Stimulated activated naive CD4-positive, alpha-beta T cell treated with Interleukin-2 at 50 U/mL for 16 hours (primary cell): ENCODE data around the gene C6orf15.

ENCODE experiments used
- DNase-seq: peaks from one replicate; lab custom pipeline; 2025; lab: John Stamatoyannopoulos, UW

C6orf15 gene

GRCh38 chr6:31107052-31107451 is 5.3 kb downstream of the C6orf15 start:
- DNase-seq, result no peak

GRCh38 chr6:31103136-31103535 is 9.2 kb downstream of the C6orf15 start:
- DNase-seq, result no peak

- DNase-seq, result no peak
Measured at GRCh38 chr6:31098449-31098938, 13.9 kb downstream of the C6orf15 start.

GRCh38 chr6:31096656-31097055 is 15.7 kb downstream of the C6orf15 start:
- DNase-seq, result no peak

- no peak for DNase-seq
Measured at GRCh38 chr6:31096215-31096614, 16.2 kb downstream of the C6orf15 start.

GRCh38 chr6:31094389-31094881 is 17.9 kb downstream of the C6orf15 start:
- no peak for DNase-seq

GRCh38 chr6:31092769-31093505 is 19.4 kb downstream of the C6orf15 start:
- DNase-seq, result no peak

- DNase-seq, result no peak
Measured at GRCh38 chr6:31092238-31092637, 20.1 kb downstream of the C6orf15 start.

GRCh38 chr6:31091680-31092079 is 20.7 kb downstream of the C6orf15 start:
- no peak for DNase-seq

GRCh38 chr6:31090973-31091364 is 21.4 kb downstream of the C6orf15 start:
- no peak for DNase-seq

GRCh38 chr6:31090275-31090972 is 22.0 kb downstream of the C6orf15 start:
- DNase-seq, result no peak

- DNase-seq, result peak; percentile 87
Measured at GRCh38 chr6:31087494-31088089, 24.8 kb downstream of the C6orf15 start.

- DNase-seq, result no peak
Measured at GRCh38 chr6:31086788-31087440, 25.5 kb downstream of the C6orf15 start.

GRCh38 chr6:31083742-31084354 is 28.5 kb downstream of the C6orf15 start:
- DNase-seq, result peak; percentile 8

- no peak for DNase-seq
Measured at GRCh38 chr6:31081872-31082271, 30.5 kb downstream of the C6orf15 start.

- peak; percentile 63 for DNase-seq
Measured at GRCh38 chr6:31079656-31080261, 32.6 kb downstream of the C6orf15 start.

- DNase-seq, result no peak
Measured at GRCh38 chr6:31076611-31077010, 35.8 kb downstream of the C6orf15 start.

- DNase-seq, result no peak
Measured at GRCh38 chr6:31075528-31075927, 36.8 kb downstream of the C6orf15 start.

GRCh38 chr6:31074401-31074800 is 38.0 kb downstream of the C6orf15 start:
- DNase-seq, result no peak

GRCh38 chr6:31070711-31071197 is 41.6 kb downstream of the C6orf15 start:
- DNase-seq, result no peak

- DNase-seq, result peak; percentile 67
Measured at GRCh38 chr6:31068669-31069340, 43.6 kb downstream of the C6orf15 start.
